Ramos (cell line): Measurements from ENCODE around the gene ALG1.

Experiments used
- in situ Hi-C: fragments of 300-500 bp; cut with MboI; formaldehyde crosslinking; loops from one replicate; pipeline ENCODE4 v1.14.3; 2022; ENCODE audit warnings: low sequenced_read_pairs; ENCODE audit not compliant: unreplicated experiment

The ALG1 gene, protein sequence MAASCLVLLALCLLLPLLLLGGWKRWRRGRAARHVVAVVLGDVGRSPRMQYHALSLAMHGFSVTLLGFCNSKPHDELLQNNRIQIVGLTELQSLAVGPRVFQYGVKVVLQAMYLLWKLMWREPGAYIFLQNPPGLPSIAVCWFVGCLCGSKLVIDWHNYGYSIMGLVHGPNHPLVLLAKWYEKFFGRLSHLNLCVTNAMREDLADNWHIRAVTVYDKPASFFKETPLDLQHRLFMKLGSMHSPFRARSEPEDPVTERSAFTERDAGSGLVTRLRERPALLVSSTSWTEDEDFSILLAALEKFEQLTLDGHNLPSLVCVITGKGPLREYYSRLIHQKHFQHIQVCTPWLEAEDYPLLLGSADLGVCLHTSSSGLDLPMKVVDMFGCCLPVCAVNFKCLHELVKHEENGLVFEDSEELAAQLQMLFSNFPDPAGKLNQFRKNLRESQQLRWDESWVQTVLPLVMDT

DNA sequence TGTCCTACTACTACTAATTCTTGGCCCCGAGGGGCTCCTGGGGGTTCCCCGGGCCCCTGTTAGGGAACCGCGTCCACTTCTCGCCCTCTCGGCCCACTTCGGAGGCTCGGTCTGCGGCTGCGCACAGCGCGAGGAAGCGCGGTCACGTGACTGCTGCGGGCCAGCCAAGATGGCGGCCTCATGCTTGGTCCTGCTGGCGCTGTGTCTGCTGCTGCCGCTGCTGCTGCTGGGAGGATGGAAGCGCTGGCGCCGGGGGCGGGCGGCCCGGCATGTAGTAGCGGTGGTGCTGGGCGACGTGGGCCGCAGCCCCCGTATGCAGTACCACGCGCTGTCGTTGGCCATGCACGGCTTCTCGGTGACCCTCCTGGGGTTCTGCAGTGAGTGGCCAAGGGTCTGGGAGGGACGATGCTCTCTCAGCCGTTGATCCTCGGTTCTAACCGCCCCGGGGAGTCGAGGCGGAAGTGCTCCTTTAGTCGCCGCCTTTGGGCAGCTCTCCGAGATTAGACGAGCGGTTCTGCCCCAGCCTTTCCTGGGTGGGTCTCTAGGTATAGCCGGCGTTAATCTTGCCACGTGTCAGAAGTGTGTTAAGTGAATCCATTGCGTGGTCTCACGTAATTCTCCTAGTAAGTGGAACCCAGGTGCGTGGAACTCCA lies at the start of gene ALG1:
TSS of gene ALG1 (plus strand) at position 163 of the 653 bp plus-strand sequence. CDS start at position 170, 7 bp downstream.
- in situ Hi-C loops: no loop called here

DNA sequence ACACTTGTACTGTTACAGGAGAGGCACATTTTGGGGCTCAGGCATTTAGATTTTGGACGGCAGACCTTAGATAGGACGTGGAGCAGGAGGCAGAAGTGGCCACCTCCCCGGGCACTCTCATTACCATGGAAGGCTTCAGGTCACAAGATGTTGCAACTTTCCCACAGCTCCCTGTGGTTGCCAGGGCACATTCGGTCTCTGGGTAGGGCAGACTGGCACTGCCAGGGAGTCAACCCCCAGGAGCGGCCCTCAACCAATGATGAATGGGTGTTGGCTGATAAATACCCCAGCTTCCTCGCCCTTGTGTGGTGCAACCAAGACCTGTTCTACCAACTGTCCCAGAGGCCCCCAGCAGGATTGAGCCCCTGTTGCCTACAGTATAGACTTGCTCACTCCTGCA lies 49.1 kb upstream of the ALG1 start:
- in situ Hi-C loops: no loop called here

DNA sequence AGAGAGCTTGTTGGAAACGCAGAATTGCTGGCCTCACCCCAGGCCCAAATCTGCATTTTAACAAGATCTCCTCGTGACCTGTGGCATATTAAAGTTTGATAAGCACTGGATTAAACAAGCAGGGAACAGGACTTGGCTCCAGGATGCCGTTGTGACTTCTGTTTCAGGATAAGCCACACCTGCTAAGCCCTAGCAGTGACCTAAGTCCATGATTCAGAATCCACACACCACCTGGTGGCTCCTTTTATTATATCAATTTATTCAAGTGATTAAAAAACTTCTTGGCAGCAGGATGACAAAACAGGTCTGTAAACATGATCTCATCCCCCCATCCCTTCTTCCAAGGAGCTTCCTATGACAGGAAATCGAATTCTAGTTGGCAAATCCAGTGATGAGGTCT lies 47.0 kb upstream of the ALG1 start:
- in situ Hi-C loops: no loop called here

DNA sequence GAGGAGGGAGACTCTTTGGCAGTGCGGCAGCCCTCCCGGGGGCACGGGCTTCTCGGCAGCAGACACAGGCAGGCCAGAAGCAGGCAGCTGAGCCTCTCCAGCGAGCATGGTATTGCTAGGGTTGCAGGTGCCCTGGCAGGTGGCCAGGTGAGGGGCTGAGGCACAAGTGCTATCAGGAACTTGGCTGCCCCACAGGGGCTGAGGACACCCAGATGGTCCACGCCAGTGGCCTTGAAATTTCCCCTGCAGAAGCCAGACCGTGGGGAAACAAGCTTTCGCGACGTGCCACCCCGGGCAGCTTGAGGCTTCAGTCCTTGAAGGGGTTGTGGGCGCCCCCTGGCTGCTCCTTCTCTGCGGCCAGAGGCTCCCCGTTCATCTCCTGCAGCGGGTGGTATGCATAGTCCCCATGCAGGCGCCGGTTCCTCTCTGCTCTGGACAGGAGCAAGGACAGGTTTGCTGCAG lies 46.4 kb upstream of the ALG1 start:
- in situ Hi-C loops: no loop called here

DNA sequence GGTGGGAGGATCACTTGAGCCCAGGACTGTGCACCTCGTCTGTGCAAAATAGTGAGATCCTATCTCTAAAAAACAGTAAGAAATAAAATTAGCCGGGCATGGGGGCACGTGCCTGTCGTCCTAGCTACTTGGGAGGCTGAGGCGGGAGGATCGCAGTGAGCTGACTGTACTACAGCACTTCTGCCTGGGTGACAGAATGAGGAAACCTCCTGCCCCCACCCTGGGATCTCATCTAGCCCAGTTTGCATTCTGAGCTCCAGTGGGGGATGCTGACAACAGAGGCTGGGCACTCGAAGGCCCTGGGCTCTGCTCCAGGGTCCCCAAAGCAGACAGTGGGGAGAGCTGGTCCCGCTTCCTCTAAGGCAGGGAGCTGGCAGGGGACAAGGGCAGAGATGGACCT lies 45.0 kb upstream of the ALG1 start:
- in situ Hi-C loops: no loop called here

DNA sequence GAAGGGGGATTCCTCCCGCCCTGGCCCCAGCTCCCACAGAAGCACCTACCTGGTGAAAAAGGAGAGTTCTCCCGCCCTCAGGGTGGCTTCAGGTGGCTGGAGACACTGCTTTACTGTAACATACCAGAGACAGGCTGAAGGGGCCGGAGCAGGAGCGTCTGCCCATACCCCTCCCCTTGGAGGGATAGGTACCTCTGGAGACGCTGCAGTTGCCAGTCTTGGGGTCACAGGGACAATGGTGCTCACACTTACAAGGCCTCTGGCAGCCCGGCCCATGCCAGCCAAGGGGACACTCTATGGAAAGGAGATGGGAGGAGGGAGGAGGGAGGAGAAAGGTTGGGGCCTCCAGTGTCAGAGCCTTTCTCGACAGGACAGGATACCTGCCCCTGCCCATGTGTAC lies 44.6 kb upstream of the ALG1 start:
- in situ Hi-C loops: no loop called here

DNA sequence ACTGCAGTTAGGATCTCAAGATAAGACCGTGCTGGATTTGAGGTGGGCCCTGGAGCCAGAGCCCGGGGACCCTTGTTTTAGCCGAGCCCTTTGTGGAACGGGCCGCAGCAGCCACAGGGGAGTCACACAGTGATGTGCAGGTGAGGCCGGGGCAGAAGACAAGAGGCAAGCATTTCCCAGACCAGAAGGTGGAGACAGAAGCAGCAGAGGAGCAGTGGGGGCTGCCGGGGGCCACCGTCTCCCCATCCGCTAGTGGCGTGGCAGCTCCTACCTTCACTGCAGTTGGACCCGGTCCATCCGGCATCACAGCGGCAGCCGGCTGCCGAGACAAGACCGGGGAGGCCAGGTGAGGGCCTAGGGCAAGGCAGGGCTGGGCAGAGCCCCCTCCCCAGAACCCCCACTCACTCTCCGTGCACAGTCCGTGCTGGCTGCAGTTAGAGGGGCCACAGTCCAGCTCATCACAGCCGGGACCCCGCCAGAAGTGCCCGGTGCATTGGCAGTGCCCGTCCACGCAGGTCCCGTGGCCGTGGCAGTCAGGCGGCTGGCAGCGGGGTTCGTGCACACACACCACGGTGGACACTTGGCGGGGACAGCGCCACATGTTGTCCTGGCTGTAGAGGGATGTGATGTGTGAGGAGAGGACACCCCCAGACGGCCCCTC lies 43.9 kb upstream of the ALG1 start:
- in situ Hi-C loops: no loop called here

DNA sequence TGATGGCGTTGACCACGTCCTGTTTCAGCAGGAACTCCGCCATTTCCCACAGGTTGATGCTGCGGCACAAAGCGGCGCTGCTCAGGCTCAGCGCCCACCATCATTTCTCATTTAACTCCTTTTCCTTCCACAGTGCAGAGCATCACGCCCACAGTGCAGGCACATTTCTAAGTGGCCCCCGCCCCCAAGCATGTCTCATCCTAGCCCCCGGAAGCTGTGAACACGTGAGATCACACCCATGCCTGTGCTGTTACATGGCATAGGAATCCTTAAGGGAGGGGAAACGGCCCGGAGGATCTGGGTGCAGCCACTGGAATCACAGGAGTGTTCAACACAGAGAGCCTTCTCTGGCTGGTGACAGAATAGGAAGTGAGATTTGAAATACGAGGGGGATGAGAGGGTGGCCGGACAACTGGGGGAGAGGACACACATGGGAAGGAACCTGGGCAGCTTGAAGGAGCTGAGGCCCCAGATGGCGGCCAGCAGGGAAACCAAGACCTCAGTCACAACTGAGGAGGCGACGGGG lies 42.6 kb upstream of the ALG1 start:
- in situ Hi-C loops: no loop called here

DNA sequence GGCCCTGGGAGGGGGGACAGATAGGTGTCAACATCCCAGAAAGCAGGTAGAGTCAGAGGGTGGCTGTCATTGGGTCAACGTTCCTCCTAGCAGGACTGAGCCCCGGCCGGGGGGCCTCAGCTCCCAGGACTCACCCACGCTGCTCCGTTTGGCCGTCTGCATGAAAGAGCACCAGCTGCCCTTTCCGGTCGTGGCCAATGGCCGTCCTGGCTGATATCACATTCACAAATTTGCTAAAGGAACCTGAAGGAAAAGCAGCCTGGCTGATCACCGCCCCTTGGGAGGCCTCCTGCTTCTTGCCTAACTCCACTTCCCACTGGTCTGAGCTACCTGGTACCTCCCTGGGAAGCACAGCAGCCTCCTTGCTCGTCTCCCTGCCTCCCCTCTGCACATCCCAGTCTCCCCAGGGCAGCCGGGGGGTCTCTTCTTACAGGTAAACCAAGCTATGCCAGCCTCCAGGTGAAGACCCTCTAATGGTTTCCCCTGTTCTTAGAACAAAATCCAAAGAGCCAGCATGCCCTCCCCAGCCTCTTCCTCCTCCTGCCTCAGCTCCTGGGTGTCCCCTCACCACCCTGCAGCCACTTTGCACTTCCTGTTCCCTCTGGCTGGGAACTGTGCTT lies 41.3 kb upstream of the ALG1 start:
- in situ Hi-C loops: no loop called here

DNA sequence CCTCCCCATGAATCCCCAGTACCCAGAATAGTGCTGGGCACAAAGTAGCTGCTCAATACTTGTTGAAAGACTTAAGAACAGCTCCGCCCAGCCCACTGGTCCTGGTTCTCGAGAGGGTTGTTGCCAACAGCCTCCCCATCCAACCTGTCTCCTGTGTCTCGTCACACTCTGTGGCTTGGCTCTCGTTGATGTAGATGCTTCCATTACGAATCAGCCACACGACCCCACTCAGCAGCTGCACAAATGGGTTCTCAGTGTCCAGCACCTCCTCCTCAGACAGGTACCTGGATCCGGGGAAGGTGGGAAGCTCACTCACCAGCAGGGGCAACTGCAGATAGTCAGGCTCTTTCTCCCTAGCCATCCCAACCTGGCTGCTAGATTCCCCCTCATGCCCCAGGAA lies 40.0 kb upstream of the ALG1 start:
- in situ Hi-C loops: no loop called here

DNA sequence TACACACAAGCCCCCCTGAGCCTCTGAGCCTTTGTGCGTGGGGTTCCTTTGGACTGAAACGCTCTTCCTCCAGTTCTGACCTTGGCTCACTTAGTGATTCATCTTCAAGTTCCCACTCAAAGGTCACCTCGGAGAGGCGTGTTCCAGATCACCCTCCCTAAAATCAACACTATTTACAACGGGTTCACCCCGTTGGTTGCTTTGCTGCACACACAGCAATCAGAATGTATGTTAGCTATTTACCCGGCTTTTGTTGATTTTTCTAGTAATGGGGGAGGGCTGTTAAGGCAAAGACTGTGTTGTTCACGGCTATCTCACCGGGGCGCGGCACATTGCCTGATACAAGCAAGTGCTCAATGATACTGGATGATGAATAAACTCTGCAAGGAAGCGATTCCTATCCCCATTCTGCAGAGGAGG lies 38.9 kb upstream of the ALG1 start:
- in situ Hi-C loops: no loop called here

DNA sequence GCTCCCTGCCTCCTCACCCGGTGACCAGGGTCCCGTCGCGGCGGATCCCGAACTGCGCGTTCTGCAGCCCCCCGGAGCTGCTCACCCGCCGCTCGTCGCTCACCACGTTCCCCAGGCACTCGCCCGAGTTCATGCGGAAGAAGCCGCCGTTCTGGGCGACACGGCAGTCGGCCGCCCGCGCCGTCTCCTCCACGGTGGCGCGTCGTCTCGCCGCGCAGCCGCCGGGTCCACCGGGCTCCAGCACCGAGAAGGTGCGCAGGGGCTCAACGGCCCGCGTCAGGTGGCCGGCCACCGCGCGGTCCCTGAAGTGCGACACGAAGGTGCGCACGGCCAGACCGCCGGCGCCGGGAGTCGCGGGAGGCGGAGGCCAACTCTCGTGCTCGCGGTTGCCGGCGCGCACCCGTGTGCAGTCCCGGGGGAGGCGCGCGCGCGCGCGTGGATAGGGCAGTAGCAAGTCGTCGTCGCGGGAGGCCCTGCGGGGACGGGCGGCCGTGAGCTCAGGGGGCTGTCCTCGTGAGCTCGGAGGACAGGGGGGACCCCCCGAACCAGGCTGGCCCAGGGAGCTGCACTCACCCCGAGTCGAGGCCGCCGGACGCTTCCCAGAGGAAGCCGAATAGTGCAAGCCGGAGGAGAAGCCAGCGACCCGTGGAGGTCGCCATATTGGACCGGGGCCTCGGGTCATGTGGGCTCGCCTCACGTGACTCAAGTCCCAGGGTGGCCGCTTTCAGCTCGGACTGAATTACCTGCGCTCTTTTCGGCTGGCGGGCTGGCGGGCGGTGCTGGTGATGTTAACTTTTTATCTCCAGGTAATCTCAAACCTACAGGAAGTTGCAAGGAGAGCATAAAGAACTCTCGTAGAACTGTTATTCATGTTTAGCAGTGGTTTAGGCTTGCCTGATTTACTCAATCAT lies 38.1 kb upstream of the ALG1 start, which contains the start of gene NAGPA:
TSS of gene NAGPA (minus strand) at position 680 of the 911 bp plus-strand sequence. CDS start at position 659, 21 bp downstream.
- in situ Hi-C loops: no loop called here

DNA sequence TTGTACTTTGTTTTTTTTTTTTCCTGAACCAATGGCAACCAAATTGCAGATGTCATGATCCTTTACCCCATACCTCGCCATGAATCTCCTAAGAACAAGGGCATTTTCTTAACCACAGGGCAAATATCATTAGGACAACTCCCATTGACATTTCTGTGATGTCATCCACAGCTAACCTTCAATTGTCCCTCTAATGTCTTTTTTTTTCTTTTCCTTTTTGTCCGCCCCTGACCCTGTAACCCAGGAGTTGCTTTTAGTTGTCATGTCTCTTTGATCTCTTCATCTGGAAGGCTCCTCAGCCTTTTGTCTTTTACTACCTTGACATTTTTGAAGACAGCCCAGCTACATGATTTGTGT lies 37.5 kb upstream of the ALG1 start:
- in situ Hi-C loops: no loop called here

DNA sequence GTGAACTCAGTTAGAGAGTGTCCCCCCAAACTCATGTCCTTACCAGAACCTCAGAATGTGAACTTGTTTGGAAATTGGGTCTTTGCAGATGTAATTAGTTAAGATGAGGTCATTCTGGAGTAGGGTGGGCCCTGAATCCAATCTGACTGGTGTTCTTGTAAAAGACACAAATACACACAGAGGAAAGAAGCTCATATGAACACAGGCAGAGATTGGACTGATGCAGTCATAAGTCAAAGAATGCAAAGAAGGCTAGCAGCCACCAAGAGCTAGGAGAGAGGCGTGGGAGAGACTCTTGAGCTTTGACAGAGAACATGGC lies 35.8 kb upstream of the ALG1 start:
- in situ Hi-C loops: no loop called here

DNA sequence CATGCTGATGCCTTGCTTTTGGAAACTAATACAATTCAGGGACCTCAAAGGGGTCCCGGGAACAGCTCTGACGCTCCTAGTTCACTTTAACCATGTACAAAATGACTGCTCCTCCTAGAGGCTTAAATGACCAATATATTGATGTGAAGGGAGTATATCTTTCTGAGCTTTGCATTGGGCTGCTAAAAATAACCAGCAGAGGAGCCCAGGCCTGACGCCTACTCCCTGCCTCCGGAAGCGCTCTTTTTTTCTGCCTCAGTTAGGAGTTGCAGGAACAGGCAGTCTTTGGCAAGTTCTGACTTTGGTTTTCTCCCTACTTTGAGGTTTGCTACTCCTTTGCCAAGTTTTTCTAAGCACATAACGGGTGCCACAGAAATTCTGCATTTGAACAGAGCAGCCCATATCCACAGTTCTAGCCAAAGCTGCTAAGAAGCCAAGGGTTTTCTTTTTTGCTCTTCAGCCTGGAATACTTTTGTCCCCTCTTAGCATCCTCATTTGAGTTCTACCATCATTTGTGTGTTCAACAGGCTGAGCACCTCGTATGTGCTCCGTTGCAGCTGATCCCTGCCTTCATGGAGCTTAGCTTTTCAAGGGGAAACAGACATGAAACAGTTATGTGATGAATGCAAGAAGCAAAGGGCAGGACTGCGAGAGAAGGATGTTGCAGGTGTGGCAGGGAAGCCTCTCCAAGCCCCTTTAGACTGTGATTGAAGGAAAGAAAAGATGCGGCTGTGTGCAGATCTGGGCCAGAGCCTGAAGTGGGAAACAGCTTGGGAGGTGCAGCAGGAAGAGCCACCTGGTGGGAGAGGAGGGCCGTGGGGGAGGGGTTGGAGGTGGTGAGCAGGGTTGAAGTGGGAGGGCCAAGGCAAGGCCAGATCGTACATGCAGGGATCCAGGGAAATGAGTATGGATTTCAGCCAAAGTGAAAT lies 35.2 kb upstream of the ALG1 start:
- in situ Hi-C loops: no loop called here

DNA sequence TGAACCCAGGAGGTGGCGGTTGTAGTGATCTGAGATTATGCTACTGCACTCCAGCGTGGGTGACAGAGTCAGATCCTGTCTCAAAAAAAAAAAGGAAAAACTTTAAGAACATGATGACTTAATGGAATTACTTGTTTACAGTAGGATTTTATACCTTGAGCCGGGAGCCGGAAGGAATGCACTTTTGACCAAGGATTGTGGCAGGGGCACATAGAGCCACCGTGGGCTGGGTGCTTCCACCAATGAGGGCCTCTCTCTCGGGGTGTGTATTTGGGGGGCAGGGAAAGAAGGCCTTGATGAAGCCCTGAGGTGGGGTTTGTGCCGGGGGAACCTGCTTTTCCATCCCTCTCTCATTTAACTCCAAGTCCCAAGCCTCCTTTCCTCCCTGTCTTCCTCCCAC lies 31.2 kb upstream of the ALG1 start:
- in situ Hi-C loops: no loop called here

DNA sequence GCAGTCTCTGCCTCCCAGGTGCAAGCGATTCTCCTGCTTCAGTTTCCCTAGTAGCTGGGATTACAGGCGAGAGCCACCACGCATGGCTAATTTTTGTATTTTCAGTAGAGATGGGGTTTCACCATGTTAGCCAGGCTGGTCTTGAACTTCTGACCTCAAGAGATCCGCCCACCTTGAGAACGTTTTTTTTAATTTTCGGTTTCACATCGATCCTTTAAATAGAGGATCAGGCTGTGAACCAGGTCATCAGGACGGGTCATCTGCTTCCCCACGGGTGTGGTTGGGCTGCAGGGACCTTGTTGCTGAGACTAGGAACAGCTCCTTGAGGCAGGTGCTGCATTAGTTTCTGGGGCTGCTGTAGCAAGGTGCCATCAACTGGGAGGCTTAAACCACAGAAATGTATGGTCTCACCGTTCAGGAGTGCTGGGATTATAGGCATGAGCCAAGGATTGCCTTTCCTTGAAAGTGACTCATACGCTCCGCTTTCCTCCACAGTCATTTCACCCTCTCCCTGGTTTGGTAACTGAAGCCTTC lies 30.0 kb upstream of the ALG1 start:
- in situ Hi-C loops: no loop called here

DNA sequence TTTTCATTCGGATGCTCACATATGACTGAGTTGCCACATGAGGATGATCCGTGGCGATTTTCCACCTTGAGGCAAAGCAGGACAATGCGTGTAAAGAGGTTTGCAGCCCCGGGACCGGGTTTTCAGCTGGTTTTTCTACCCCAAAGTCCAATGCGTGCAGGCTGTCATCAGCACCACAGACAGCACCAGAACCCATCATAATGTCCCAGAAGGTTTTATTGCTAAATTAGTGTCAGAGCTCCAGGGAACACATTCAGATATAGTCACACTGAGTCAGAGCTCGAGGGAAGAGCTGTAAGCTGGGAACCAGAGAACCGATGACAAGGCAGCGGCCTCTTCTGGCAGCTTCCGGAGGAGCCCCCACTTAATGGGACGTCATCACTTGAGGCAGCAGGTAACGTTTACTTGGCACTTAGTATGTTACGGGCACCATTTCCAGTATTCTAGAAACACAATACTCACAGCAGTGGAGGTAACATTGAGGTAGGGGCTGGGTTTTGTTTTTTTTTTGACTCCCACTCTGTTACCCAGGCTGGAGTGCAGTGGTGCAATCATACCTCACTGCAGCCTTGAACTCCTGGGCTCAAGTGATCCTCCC lies 29.0 kb upstream of the ALG1 start:
- in situ Hi-C loops: no loop called here
